Non-pigmented ciliary epithelial cell (primary cell): ENCODE results near the gene NR2F2.
"Not testable (repeated sequence)": the region's sequence is repeated elsewhere in the genome, so short reads cannot be mapped to it uniquely, and the experiment has no call there.

Experiments used
- DNase-seq: peaks from one replicate; pipeline ENCODE4 v3.0.0-alpha.2; 2010; ENCODE audit warnings: low read depth

NR2F2 gene

DNA sequence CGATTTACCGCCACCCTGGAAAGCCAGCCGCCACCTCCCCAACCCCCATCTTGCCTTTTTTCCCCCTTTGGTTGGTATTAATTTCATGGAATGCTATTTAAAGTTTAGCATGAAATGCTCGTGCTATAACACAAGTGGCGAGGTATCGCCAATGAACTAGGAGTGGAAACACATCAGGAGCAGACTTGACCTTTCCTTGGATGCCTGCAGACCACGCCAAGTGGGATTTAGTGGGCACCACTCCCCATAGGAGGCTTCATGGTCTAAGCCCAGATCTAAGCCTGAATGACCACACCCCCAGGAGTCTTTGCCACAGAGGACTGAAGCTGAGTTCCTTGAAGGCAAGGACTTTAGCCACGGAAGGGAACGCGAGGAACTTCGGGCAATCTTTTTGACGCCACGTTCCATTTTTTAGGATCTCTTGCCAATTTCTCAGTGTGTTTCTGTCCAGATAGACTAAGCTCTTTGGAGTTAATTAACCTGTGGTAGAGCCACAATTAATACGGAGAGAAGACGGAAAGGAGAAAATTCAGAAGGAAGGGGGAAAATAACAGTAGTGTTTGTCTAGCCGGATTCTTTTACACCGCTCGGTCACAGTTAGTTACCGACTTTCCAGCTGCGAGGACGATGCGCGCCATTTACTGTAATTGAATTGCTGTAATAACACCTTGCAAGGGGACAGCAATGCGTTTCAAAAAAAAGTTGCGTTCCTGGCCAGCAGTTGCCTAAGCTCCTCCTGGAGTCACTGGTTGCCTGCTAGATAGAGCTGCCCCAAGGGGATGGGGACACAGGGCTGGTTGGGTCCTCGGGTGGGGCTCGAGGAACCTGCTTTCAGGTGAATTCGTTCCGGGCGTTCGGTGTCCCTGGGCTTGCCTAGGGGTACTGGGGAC is 37.1 kb downstream of the NR2F2 start:
- DNase-seq: no peak

DNA sequence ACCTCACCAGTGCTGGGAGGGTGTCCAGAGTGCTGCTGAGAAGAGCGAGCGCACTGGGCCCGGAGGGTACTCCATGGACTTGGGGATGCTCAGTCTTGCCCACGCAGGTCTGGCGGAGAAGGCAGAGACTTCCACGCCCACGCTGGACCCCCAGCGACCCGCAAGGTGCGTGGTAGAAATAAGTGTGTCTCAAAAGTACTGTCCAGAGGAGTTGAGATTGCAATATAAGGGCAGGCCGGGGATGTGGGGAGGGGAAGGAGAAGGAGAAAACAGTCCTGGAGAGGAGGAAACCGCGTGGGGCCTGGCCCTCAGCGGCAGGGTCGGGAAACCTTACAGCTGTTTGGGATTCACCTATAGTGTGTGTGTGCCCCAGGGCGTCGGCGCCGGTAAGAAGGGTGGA is 38.9 kb downstream of the NR2F2 start:
- no peak for DNase-seq

GRCh38 chr15:96369825-96370621 is 39.5 kb downstream of the NR2F2 start:
- no peak for DNase-seq

GRCh38 chr15:96372554-96372953 is 42.1 kb downstream of the NR2F2 start:
- DNase-seq: no peak

GRCh38 chr15:96374499-96374898 is 44.0 kb downstream of the NR2F2 start:
- DNase-seq: no peak

GRCh38 chr15:96379592-96379991 is 49.1 kb downstream of the NR2F2 start:
- not testable (repeated sequence) for DNase-seq

GRCh38 chr15:96381463-96381862 is 51.0 kb downstream of the NR2F2 start:
- no peak for DNase-seq

GRCh38 chr15:96385195-96385594 is 54.7 kb downstream of the NR2F2 start:
- no peak for DNase-seq

- no peak for DNase-seq
These were observed 58.2 kb downstream of the NR2F2 start for GRCh38 chr15:96388673-96389072.
